Left kidney (tissue), 2 donors: ENCODE measurements around the gene PDE6B. TPM values are rescaled to one million over a fixed set of nuclear protein-coding genes. Genes with fewer than 3 reads are reported as not detected.
"Not testable (repeated sequence)": the region's sequence is repeated elsewhere in the genome, so short reads cannot be mapped to it uniquely, and the experiment has no call there.

Source experiments
- DNase-seq: peaks from one replicate; pipeline ENCODE4 v3.0.0-alpha.2; 2013
- polyA plus RNA-seq: library from polyadenylated mRNA; unstranded; fragments of 120-200 nt; gene quantifications from one replicate; pipeline ENCODE4 v1.2.1, GENCODE V29; 2013; ENCODE audit not compliant: insufficient read length

PDE6B gene
- polyA plus RNA-seq, 1 donor = 41.4 TPM

DNA sequence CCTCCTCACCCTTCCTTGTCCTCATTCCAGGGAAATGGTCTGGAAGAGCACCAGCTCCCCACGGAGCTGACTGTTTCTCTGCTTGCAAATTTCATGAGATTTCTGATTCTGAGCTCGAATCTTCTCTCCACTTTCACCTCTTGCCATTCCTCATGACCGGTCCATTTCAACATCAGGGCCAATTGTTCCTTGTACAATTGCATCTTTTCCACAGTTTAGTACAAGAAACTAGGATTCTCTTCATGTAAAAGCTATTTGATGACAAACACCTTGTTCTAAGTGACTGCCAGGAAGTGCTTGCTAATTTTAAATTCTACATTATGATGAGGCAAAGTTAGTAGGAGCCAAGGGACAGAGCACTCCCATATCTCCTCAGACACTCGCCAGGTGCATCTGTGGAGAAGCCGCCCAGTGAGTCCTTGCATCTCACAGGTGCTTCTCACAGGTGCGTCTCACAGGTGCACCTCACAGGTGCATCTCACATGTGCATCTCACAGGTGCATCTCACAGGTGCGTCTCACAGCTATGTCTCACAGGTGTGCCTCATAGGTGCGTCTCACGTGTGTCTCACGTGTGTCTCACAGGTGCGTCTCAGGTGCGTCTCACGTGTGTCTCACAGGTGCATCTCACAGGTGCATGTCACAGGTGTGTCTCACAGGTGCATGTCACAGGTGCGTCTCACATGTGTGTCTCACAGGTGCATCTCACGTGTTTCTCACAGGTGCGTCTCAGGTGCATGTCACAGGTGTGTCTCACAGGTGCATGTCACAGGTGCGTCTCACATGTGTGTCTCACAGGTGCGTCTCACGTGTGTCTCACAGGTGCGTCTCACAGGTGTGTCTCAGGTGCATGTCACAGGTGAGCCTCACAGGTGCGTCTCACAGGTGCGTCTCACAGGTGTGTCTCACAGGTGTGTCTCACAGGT is 3.0 kb upstream of the PDE6B start:
- no peak for DNase-seq

DNA sequence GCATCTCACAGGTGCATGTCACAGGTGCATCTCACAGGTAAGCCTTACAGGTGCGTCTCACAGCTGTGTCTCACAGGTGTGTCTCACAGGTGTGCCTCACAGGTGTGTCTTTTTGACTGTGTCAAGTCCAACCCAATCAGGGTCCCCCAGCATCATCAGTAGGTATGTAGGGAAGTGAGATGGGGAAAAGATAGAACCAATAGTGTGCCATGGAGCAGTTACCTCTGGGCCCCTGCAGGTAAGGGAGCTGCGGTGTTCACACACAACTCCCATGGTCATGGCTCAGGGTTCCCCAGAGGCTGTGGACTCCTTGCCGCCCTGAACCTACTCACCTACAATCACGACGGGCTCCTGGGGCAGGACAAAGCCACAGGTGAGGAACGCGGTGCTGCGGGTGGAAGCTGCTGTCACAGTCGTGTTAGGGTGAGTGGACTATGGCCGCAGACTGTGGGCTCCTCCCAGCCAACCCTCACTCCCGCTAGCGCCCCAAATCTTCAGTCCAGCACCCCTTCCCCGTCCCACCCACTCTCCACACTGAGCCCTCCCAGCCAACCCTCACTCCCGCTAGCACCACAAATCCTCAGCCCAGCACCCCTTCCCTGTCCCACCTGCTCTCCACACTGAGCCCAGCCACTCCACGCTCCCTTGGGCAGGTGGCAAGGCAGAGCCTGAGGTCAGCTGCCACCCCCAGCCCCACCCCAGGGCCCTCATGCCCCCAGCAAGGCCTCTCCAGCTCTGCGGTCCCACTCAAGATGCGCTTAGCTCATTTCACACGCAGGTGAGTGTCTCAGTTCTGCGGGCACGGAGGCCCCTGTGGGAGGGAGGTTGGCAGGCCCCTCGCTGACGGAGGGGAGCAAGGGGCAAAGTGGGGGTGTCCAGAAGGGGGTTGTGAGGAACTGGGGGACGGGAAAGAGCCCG is 2.1 kb upstream of the PDE6B start:
- DNase-seq = no peak

DNA sequence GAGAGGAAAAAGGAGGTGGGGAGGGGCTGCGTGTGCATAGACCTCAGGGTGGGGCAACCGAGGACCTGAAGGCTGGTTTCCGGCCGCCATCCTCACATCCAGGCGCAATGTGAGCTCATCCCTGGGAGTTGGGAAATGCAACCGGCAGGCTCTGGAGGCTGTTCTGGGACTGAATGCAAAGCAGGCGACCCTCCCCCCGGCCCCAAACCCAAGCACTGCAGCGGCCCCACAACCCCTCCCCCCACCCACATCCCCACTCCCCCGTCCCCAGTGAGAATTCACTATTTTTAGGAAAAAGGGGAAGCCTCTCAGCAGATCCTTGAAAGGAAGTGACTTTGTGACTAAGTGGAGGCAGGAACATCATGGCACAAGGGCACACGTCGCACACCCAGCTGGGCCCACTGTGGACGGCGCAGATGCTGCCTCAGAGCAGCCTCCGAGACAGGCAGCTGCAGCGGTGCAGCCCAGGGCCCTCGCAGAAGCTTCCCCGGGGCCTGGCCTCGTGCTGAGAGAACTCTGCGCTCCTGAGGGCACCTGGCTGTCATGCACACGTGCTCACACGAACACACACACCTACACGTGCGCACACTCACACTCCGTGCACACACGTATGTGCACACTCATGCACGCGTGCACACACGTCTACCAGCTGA is 1.3 kb upstream of the PDE6B start:
- no peak for DNase-seq

DNA sequence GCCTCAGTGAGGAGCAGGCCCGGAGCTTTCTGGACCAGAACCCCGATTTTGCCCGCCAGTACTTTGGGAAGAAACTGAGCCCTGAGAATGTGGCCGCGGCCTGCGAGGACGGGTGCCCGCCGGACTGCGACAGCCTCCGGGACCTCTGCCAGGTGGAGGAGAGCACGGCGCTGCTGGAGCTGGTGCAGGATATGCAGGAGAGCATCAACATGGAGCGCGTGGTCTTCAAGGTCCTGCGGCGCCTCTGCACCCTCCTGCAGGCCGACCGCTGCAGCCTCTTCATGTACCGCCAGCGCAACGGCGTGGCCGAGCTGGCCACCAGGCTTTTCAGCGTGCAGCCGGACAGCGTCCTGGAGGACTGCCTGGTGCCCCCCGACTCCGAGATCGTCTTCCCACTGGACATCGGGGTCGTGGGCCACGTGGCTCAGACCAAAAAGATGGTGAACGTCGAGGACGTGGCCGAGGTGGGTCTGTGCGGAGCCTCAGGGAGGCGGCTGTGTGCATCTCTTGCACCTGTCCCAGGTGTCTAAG is 323 bp downstream of the PDE6B start:
- no peak for DNase-seq

DNA sequence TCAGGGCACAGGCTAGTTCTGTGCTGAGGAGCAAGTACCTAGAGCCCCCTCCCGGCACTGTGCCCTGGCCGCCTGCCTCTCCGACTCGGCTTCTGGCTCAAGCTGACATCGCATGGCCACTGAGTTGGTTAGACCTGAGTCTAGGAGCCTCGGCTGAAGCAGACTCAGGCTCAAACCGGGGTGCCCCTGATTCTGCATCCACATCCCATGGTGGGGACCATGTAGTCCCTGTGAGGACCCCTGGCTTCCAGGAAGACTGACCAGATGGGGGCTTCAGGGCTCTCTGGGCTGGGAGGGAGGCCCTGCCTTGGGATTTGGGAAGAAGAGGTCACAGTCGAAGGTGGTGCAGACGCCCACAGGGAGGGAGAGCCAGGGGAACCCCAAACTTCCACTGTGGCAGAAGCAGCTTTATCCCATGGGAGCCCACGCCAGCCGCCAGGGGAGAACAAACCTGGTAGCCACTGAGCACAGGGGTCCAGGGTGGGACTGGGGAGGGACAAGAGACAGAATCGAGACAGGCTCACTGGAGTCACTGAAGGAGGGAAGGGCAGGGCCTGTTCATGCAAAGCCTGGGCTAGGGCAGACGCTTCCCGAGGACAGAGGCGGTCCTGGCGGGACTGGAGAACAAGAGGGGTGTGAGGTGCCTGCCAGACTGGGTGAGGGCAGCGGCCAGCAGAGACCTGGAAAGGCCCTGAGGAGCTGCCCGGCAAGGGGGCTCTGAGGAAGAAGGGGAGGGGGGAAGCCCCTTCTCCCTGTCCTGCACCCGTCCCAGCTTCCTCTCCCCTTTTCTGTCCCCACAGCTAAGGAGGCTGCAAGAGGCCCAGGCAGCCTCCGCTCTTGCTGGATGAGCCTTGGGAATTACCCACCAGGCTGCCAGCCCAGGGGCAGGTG is 1.1 kb downstream of the PDE6B start:
- no peak for DNase-seq

DNA sequence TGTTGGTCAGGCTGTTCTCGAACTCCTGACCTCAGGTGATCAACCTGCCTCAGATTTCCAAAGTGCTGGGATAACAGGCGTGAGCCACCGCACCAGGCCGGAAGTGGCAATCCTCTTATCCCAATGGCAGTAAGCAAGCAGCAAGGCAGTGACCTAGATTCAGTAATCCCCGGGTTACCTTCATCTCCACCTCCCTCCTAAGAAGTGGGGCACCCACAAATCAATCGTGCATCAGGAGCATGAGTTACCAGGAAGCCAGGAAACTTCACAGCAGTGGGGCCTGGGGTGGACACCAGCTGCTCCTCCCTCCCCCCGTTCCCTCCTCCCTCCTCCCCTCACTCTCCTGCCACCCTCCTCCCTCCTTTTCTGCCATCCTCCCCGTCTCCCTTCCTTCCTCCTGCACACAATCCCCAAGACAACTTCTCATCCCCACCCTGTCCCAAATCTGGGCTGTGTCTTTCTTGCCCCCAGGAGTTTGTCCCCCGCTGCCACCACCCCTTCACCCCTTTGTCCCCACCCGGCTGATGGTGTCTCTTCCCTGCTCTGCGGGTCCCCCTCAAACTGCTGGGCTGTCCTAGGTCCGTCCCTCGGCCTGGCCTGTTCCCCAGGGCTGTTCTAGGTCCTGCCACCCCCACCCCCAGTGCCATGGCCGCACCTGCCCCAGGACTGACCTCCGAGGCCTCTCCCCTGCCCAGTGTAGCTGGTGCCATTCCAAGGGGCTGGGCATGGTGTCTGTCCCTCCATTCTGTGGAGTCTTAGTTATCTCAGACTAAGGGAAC is 2.2 kb downstream of the PDE6B start:
- no peak for DNase-seq

DNA sequence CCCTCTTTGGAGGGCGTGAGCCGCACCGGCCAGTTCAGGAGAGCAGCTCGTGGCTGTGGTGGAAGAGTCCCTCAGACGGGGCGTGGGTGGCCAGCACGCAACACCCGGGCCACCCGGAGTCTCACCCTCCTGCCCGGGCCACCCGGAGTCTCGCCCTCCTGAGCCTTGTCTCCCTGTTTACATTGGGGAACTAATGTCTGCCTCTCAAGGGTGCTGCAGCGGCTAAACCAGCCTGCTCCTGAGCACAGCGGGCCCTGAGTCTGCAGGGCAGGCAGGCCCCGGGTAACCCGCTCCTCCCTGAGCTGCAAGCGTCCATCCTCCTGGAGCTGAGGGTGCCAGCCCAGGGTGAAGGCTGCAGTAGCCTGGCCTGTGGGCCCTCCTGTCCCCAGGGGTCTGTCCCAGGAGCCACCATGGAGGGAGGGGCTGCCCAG is 3.0 kb downstream of the PDE6B start:
- no peak for DNase-seq

DNA sequence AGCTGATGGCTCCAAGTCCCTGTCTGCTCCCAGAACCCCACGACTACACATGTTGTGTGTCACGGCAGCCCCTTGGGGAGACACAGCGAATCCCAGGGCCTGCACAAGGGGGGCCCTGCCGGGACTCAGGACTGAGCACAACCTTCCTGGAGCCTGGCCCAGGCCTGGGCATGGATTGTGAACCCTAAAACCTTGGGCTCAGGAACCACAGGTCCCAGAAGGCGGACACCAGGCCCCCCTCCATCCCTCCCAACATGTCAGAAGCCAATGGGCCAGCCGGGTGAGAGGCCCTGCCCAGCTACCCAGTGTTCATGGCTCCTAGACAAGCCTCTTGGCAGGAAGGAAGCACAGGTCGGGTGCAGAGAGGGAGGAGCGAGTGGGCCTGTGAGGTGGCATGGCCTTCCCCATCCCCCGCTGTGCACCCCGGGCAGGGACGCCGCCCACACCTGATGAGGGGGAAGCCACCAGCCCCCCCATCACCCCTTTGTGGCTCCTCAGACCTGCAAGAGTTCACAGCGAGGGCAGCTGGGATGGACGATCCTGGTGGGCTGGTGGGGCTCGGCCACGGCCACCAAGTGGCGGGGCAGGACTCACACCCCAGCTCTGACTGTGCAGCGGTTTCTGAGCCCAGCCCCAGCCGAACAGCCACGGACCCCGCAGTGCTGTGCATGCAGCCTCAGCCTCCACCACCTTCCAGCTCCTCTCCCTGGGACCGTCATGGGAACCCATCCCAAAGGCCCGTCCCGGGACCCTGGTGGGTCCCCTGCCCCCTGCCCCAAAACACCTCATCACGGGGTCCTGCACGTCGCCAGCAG is 3.7 kb downstream of the PDE6B start:
- no peak for DNase-seq

DNA sequence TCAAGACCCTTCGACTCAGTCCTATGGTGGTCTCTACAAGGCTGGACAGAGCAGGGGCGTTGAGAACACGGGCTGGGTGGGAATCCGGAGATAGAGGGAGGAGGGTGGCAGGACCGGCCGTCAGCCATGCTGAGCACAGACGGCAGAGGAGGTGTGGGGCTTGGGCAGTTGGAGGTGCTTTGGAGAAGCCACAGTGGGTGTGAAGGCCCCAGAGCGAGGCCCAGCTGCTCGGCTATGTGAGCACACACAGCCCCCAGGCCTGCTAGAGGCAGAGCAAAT is 4.2 kb downstream of the PDE6B start:
- DNase-seq = no peak

DNA sequence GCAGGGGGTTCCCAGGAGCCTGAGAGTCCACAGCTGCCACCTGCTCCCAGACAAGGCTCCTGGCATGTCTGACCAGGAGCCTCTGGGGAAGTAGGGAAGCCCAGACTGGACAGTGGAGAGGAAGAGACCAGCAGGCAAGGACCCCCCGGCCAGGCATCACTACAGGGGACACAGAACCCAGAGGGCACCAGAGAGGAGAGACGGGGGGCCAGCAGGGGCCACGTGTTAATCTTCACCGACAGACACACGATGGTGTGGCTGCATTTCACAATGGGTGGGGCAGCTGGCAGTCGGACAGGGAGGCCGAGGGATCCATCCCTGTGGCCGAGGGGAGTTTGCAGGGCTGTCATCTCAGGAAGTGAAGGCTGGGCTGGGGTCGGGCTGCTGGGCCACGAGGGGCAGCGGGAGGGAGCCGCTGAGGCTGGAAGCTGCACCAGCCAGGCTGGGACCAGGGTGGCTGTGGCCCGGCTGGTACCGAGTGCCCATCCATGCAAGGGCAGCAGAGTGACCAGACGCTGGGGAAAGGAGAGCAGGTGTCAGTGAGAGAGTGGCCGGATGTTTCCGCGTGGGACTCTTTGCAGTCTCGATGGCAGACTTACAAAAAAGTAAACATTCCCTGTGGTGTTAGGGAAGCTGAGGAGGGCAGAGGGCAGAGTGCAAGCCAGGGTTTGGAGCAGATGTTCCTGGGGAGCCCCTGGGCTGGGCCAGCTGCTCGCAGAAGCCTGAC is 4.7 kb downstream of the PDE6B start:
- no peak for DNase-seq

DNA sequence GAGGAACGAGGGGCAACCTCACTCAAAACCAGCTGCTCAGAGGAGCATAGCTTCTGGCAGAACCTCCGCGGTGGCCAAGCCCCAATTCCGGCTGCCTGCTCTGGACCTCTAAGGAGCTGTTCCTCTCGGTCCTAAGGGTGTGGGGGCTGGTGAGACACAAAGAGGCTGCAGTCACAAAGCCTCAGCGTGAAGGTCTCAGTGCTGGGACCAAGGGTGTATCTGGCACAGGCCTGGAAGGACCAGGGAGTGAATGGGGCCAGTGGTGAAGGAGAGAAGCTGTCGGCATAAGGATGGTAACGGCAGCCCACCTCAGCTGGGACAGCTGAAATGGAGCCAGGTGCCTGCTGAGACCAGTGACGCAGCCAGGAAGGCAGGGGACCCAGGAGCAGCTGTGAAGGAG is 5.3 kb downstream of the PDE6B start:
- no peak for DNase-seq

DNA sequence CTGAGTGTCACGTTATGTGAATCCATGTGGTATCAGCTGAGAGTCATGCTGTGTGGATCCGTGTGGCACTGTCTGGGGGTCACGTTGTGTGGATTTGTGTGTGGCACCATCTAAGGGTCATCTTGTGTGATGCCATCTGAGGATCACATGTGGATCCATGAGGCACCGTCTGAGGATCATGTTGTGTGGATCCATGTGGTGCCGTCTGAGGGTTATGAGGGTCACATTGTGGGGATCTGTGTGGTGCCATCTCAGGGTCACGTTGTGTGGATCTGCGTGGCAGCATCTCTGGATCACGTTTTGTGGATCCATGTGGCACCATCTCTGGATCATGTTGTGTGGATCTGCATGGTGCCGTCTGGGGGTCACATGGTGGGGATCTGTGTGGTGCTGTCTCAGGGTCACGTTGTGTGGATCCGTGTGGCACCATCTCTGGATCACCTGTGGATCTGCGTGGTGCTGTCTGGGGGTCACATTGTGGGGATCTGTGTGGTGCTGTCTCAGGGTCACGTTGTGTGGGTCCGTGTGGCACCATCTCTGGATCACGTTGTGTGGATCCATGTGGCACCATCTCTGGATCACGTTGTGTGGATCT is 6.9 kb downstream of the PDE6B start:
- no peak for DNase-seq

DNA sequence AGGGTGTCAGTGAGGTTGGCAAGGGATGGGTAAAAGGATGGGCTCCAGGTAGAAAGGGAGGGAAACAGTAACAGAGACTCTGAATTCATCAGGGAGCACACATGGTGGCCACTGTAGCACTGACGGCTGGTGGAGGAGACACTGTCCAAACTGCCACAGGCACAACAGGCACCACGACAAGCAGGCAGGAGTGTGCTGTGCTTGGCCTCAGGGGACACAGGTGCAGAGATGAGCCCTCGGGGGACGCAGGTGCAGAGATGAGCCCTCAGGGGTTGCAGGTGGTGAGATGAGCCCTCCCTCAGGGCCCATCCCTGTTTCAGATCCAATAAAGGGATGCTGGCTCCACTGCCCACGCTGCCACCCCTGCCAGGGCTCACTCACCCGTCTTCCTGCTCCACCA is 7.6 kb downstream of the PDE6B start:
- DNase-seq = no peak

DNA sequence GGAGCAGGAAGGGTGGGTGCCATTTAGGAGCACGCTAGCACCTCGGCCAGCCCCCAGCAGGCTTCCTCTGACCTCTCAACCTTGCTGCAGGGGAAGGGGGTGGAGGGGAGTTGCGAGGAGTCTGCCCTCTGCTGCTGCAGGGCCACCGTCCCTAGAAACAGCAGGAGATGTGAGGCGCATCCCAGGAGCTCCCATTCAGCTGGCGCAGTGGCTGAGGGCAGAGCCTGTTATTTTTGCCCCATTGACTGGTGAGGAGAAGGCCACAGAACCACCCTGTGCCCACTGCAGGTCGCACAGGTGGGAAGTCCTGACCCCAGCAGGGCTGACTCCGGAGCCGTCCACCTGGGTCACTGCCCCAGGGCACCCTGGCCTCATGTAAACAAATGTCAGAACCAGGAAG is 8.0 kb downstream of the PDE6B start:
- no peak for DNase-seq

DNA sequence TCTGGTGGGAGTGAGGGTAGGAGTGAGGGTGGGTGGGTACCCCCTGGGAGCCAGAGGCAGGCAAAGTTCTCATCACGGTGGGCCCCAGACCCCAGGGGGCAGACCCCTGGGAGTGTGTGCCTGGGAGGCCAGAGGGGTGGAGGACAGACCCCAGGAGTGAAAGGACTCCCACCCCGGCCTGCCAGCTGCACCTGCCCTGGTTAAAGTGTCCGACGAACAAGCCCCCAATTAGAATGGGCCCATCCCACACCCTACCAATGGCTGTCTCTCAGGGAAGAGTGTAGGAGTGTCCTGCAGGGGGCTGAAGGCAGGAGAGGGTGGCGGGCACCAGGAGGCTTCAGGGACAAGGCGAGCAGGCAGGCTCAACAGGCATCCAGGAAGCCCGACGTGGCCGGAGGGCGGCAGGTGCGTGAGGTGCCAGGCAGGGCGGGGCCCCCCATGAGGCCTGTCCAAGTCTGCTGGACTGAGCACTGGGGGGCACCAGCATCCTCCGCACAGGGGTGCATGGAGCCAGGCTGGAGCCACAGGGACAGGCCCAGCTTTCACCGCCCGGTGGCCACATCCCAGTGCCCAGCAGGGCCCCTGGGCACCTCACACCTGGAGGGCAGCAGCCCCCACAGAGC is 8.7 kb downstream of the PDE6B start:
- DNase-seq = no peak

DNA sequence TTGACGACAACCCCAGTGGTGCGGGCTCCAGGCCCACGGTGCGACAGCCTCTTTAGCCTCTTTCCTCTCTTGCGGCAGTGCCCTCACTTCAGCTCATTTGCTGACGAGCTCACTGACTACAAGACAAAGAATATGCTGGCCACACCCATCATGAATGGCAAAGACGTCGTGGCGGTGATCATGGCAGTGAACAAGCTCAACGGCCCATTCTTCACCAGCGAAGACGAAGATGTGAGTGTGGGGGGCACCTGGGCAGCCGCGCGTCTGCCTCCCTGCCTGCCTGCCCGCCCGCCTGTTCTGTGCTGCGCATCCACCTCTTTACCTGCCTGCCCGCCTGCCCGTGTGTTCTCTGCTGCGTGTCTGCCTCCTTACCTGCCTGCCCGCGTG is 9.2 kb downstream of the PDE6B start:
- DNase-seq = no peak

DNA sequence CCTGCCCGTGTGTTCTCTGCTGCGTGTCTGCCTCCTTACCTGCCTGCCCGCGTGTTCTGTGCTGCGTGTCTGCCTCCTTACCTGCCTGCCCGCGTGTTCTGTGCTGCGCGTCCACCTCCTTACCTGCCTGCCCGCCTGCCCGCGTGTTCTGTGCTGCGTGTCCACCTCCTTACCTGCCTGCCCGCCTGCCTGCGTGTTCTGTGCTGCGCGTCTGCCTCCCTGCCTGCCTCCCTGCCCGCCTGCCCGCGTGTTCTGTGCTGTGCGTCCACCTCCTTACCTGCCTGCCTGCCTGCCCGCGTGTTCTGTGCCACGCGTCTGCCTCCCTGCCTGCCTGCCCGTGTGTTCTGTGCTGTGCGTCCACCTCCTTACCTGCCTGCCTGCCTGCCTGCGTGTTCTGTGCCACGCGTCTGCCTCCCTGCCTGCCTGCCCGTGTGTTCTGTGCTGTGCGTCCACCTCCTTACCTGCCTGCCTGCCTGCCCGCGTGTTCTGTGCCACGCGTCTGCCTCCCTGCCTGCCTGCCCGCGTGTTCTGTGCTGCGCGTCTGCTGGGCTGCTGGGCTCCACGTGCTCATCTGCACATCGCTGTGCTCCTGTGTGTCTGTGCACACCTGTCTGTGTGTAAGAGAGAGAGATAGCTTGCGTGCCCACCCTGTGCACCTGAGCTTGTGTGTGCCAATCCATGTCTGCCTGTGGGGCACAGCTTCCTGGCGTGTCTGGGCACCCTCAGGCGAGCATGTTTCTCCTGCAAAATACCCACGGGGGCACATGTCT is 9.9 kb downstream of the PDE6B start:
- DNase-seq = not testable (repeated sequence)
